CD14-positive monocyte (primary cell): ENCODE results near the gene PAOX. TPM values are rescaled to one million over a fixed set of nuclear protein-coding genes. Genes with fewer than 3 reads are reported as not detected.

Source experiments
- DNase-seq, 3 donors: peaks; one replicate each; pipeline ENCODE4 v3.0.0-alpha.2; 2011 to 2022
- H2AFZ ChIP-seq: 2 replicates; pipeline ENCODE4 v1.6.0; 2012; ENCODE audit warnings: mild to moderate bottlenecking, low read depth, low read length, inconsistent platforms; ENCODE audit not compliant: insufficient read depth, poor library complexity, severe bottlenecking
- H3K27ac ChIP-seq, 2 donors: 1 replicate in 1 of 2; 2 replicates in 1 of 2; pipeline ENCODE4 v1.5.1; 2012 to 2013; ENCODE audit warnings: low read length in 2 of 2, control low read depth in 1 of 2, inconsistent platforms in 1 of 2, low read depth in 1 of 2, mild to moderate bottlenecking in 1 of 2
- H3K27me3 ChIP-seq, 2 donors: one replicate each; pipeline versions ENCODE4 v1.6.0 to v1.6.1; 2011 to 2013; ENCODE audit warnings: low read length in 2 of 2; ENCODE audit not compliant: control insufficient read depth in 2 of 2, insufficient read depth in 2 of 2
- H3K36me3 ChIP-seq, 2 donors: replicated peaks in 1 of 2; 1 replicate in 1 of 2; 2 replicates in 1 of 2; pipeline versions ENCODE4 v1.5.1 to v1.6.1; 2012 to 2013; ENCODE audit warnings: low read length in 2 of 2, control low read depth in 1 of 2, inconsistent platforms in 1 of 2, mild to moderate bottlenecking in 1 of 2; ENCODE audit not compliant: insufficient read depth in 2 of 2, control insufficient read depth in 1 of 2
- H3K4me1 ChIP-seq, 2 donors: 1 replicate in 1 of 2; 2 replicates in 1 of 2; pipeline versions ENCODE4 v1.5.1 to v1.6.1; 2012 to 2013; ENCODE audit warnings: low read length in 2 of 2, control low read depth in 1 of 2, inconsistent platforms in 1 of 2, mild to moderate bottlenecking in 1 of 2, moderate library complexity in 1 of 2; ENCODE audit not compliant: insufficient read depth in 2 of 2, control insufficient read depth in 1 of 2
- H3K4me2 ChIP-seq: replicated peaks from 2 replicates; pipeline ENCODE3; 2012; ENCODE audit warnings: low read length, moderate library complexity, mild to moderate bottlenecking; ENCODE audit not compliant: poor library complexity, severe bottlenecking; ENCODE audit errors: extremely low read depth
- H3K4me3 ChIP-seq, 3 experiments: fragments of 200-600 bp in 1 of 3; sonication (generic) in 1 of 3; replicated peaks in 1 of 3; 1 replicate in 2 of 3; 2 replicates in 1 of 3; pipeline ENCODE4 v1.5.1; 2011 to 2013; ENCODE audit warnings: low read length in 3 of 3, mild to moderate bottlenecking in 3 of 3, control low read depth in 2 of 3, low read depth in 2 of 3, inconsistent platforms in 1 of 3, moderate library complexity in 1 of 3
- H3K79me2 ChIP-seq: 2 replicates; pipeline ENCODE4 v1.6.0; 2012; ENCODE audit warnings: mild to moderate bottlenecking, control low read depth, inconsistent platforms, low read length, moderate library complexity; ENCODE audit not compliant: insufficient read depth
- H3K9ac ChIP-seq: 2 replicates; pipeline ENCODE4 v1.6.0; 2017; ENCODE audit warnings: low read length, mild to moderate bottlenecking; ENCODE audit not compliant: insufficient read depth, poor library complexity, severe bottlenecking
- H3K9me3 ChIP-seq, 2 donors: replicated peaks in 1 of 2; 1 replicate in 1 of 2; 2 replicates in 1 of 2; pipeline versions ENCODE4 v1.5.1 to v1.6.1; 2012 to 2013; ENCODE audit warnings: low read length in 2 of 2, control low read depth in 1 of 2; ENCODE audit not compliant: control insufficient read depth in 1 of 2, insufficient read depth in 1 of 2
- H4K20me1 ChIP-seq: 2 replicates; pipeline ENCODE4 v1.6.0; 2012; ENCODE audit warnings: mild to moderate bottlenecking, low read length, control low read depth, moderate library complexity; ENCODE audit not compliant: insufficient read depth
- H3K27ac Mint-ChIP-seq, 7 donors: one replicate each; pipeline ENCODE4 v1.8.0; 2020; ENCODE audit warnings: mild to moderate bottlenecking in 7 of 7, mixed read lengths in 7 of 7, moderate library complexity in 6 of 7, inconsistent platforms in 2 of 7
- H3K27me3 Mint-ChIP-seq, 3 donors: one replicate each; pipeline ENCODE4 v1.8.0; 2021 to 2022; ENCODE audit warnings: low read depth in 3 of 3, mild to moderate bottlenecking in 3 of 3, mixed read lengths in 3 of 3, moderate library complexity in 3 of 3, inconsistent platforms in 1 of 3
- H3K36me3 Mint-ChIP-seq, 2 donors: one replicate each; pipeline ENCODE4 v1.8.0; 2020; ENCODE audit warnings: mixed read lengths in 2 of 2, inconsistent platforms in 1 of 2, mild to moderate bottlenecking in 1 of 2
- H3K4me1 Mint-ChIP-seq: one replicate; pipeline ENCODE4 v1.8.0; 2020; ENCODE audit warnings: mild to moderate bottlenecking, mixed read lengths
- H3K4me3 Mint-ChIP-seq, 2 donors: one replicate each; pipeline ENCODE4 v1.8.0; 2020; ENCODE audit warnings: mild to moderate bottlenecking in 2 of 2, mixed read lengths in 2 of 2, moderate library complexity in 1 of 2
- H3K9me3 Mint-ChIP-seq, 7 donors: one replicate each; pipeline ENCODE4 v1.8.0; 2020 to 2022; ENCODE audit warnings: mixed read lengths in 7 of 7, mild to moderate bottlenecking in 6 of 7, moderate library complexity in 6 of 7, inconsistent platforms in 2 of 7
- CTCF ChIP-seq: fragments of 200-600 bp; IDR thresholded peaks from one replicate; pipeline ENCODE4 v1.8.0; 2022; ENCODE audit warnings: antibody characterized with exemption, mild to moderate bottlenecking
- WGBS: methylation state at CpG from one replicate; pipeline ENCODE4 v1.1.5; 2013; ENCODE audit warnings: missing lambda C conversion rate; ENCODE audit not compliant: insufficient coverage; 5-methylcytosine and 5-hydroxymethylcytosine counted together
- intact Hi-C, 2 donors: fragments of 100-400 bp; cut with micrococcal nuclease; formaldehyde crosslinking; loops; one replicate each; pipeline versions ENCODE4 v1.15.0 to v1.15.1; 2023
- polyA plus RNA-seq, 3 donors: library from polyadenylated mRNA; depleted of rRNA in 1 of 3; unstranded in 2 of 3; stranded (reverse) in 1 of 3; fragments of 300-500 nt in 2 of 3; fragments of >200 nt in 1 of 3; fragmentation: Illumina TruSeq in 2 of 3; gene quantifications; 1 replicate in 2 of 3; 2 replicates in 1 of 3; pipeline ENCODE4 v1.2.3, GENCODE V29; 2012 to 2021

The PAOX gene
- polyA plus RNA-seq, 3 donors: 3.9 to 9.5 (median 9.3) TPM

DNA sequence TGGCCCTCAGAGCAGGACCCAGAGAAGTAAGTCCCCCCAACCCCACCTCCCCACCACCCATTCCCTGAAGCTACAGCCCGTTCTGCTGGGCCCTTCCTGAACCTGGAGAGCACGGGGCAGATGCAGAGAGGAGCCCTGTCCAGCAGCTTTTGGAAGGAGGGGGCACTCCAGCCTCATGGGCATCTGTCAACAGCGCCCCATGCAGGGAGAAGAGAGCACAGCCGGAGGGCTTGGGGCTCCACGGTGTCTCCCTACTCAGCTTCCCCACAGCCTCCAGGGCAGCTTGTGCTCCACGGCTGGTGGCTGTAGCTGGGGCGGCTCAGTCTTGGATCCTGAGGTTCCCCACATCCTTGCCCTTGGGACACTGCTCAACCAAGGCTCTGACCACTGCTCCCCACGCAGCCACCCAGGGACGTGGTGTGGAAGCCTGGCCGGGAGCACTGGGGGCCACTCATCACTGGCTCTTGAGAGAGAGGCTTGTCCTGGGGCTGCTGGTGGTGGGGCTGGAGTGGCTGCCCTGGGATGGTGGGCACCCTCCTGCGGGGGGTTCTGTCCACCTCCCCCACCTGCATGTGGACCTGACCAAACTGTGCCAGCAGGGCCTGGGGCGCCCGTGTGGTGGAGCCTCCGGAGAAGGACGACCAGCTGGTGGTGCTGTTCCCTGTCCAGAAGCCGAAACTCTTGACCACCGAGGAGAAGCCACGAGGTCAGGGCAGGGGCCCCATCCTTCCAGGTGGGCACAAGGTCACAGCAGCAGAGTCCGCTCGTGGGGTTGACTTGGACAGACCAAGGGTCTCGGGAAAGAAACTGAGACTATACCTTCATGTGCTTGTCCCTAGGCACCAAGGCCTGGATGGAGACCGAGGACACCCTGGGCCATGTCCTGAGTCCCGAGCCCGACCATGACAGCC is 27.4 kb upstream of the PAOX start:
- Histone ChIP-seq H2AFZ (no peak overlapping the region), H3K9me3 (no peaks in the 10 kb centered on the region), H3K36me3 (peaks cover 0 to 7% of the 10 kb centered on the region in 2 donors), H3K4me1 (peaks cover 4 to 9% of the 10 kb centered on the region in 2 donors), H3K27ac (no peak overlapping the region), H3K4me3 (no peak overlapping the region), H3K79me2 (peaks cover 3% of the 10 kb centered on the region), H3K27me3 (no peaks in the 10 kb centered on the region), H4K20me1 (peaks cover 27% of the 10 kb centered on the region), H3K4me2 (no peak overlapping the region), H3K9ac (no peak overlapping the region)
- TF ChIP-seq CTCF: no peak
- H3K36me3 Mint-ChIP-seq: peaks cover 2 to 5% of the 10 kb centered on the region in 2 donors
- H3K9me3 Mint-ChIP-seq: no peaks in the 10 kb centered on the region
- no peak for DNase-seq
- H3K4me3 Mint-ChIP-seq: no peak overlapping the region
- intact Hi-C loops: no loop called here
- 76% methylated on average over 19 of the region's 24 CpGs for WGBS
- H3K27ac Mint-ChIP-seq: no peak overlapping the region
- peaks cover 4 to 26% (median 12%) of the 10 kb centered on the region in 3 donors for H3K27me3 Mint-ChIP-seq
- peaks cover 7% of the 10 kb centered on the region for H3K4me1 Mint-ChIP-seq

- Histone ChIP-seq H2AFZ (no peak overlapping the region), H3K27ac (no peak overlapping the region), H3K27me3 (no peaks in the 10 kb centered on the region), H3K4me1 (peaks cover 11 to 20% of the 10 kb centered on the region in 2 donors), H3K9me3 (no peaks in the 10 kb centered on the region), H3K4me2 (no peak overlapping the region), H4K20me1 (peaks cover 30% of the 10 kb centered on the region), H3K9ac (no peak overlapping the region), H3K79me2 (peaks cover 3% of the 10 kb centered on the region), H3K36me3 (peaks cover 0 to 7% of the 10 kb centered on the region in 2 donors), H3K4me3 (no peak overlapping the region)
- no peaks in the 10 kb centered on the region for H3K9me3 Mint-ChIP-seq
- peaks cover 12% of the 10 kb centered on the region for H3K4me1 Mint-ChIP-seq
- no peak for TF ChIP-seq CTCF
- 88% methylated on average over 14 of the region's 16 CpGs for WGBS
- intact Hi-C loops: no loop called here
- DNase-seq: no peak
- H3K4me3 Mint-ChIP-seq: no peak overlapping the region
- H3K36me3 Mint-ChIP-seq: peaks cover 2 to 5% of the 10 kb centered on the region in 2 donors
- no peak overlapping the region for H3K27ac Mint-ChIP-seq
- peaks cover 3 to 17% (median 4%) of the 10 kb centered on the region in 3 donors for H3K27me3 Mint-ChIP-seq
These were observed 25.7 kb upstream of the PAOX start for GRCh38 chr10:133353202-133353959.
